ENCODE results near the gene SEMA3C.

DNA sequence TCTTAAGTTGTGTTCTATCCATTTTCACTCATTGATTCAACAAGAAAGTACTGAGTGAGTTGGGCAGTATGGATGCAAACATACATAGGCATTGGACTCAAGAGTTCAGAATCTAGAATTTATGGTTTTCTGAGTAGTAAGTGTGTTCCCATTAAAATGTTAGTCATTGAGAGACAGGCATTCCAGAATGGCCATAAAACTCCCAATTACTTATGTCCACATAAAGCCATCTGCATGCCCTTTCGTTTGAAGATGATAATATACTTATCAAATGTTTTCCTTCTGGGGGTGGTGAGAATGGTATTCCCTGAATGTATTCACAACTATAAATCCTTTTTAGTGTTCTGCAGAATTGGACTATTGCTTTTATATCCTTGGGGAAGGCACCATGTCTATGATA, 148.8 kb downstream of the SEMA3C start:
- TF ChIP-seq, protein P1, sequence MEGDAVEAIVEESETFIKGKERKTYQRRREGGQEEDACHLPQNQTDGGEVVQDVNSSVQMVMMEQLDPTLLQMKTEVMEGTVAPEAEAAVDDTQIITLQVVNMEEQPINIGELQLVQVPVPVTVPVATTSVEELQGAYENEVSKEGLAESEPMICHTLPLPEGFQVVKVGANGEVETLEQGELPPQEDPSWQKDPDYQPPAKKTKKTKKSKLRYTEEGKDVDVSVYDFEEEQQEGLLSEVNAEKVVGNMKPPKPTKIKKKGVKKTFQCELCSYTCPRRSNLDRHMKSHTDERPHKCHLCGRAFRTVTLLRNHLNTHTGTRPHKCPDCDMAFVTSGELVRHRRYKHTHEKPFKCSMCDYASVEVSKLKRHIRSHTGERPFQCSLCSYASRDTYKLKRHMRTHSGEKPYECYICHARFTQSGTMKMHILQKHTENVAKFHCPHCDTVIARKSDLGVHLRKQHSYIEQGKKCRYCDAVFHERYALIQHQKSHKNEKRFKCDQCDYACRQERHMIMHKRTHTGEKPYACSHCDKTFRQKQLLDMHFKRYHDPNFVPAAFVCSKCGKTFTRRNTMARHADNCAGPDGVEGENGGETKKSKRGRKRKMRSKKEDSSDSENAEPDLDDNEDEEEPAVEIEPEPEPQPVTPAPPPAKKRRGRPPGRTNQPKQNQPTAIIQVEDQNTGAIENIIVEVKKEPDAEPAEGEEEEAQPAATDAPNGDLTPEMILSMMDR (IDR thresholded peaks at IDR 0.05): no peak
- no peak for TF ChIP-seq POLR2A (IDR thresholded peaks at IDR 0.05)

Data from stomach (tissue), 4 donors.